A673 (cell line): ENCODE data around the gene EIF3D. TPM values are rescaled to one million over a fixed set of nuclear protein-coding genes. Genes with fewer than 3 reads are reported as not detected.

Experiments
- BruUV-seq: library from RNA; stranded (reverse); fragments of 400-500 nt; replicated peaks from 2 replicates; lab custom pipeline; 2021; lab: Mats Ljungman, UMichigan
- CTCF ChIA-PET: fragments of 300-600 bp; sonication (Branson Sonifier 250); formaldehyde crosslinking; loops from one replicate; lab custom pipeline; 2022; ENCODE audit warnings: antibody characterized with exemption; lab: Charles Lee
- POLR2A ChIA-PET: fragments of 300-600 bp; sonication (Branson Sonifier 250); formaldehyde crosslinking; loops from one replicate; lab custom pipeline; 2022; ENCODE audit warnings: antibody characterized with exemption; ENCODE audit not compliant: low non-redundant PET; lab: Charles Lee
- DNase-seq: peaks from one replicate; pipeline ENCODE4 v3.0.0-alpha.2; 2015; ENCODE audit warnings: low spot score
- H3K27ac ChIP-seq: fragments of 200-600 bp; sonication (generic); 2 replicates; pipeline ENCODE4 v1.5.1; 2016; ENCODE audit warnings: mixed run types, low read depth, mild to moderate bottlenecking, mixed read lengths, antibody characterized with exemption, low read length; ENCODE audit not compliant: poor library complexity, severe bottlenecking
- H3K27me3 ChIP-seq: fragments of 200-600 bp; sonication (generic); replicated peaks from 2 replicates; pipeline ENCODE4 v1.6.1; 2017; ENCODE audit warnings: mixed run types, low read depth, mild to moderate bottlenecking, mixed read lengths, antibody characterized with exemption, low read length; ENCODE audit not compliant: insufficient read depth, poor library complexity
- H3K36me3 ChIP-seq: fragments of 200-600 bp; sonication (generic); 2 replicates; pipeline ENCODE4 v1.6.1; 2016; ENCODE audit warnings: mixed run types, mild to moderate bottlenecking, mixed read lengths, antibody characterized with exemption, low read length; ENCODE audit not compliant: insufficient read depth, poor library complexity, severe bottlenecking
- H3K4me1 ChIP-seq: fragments of 200-600 bp; sonication (generic); 2 replicates; pipeline ENCODE4 v1.6.1; 2017; ENCODE audit warnings: mixed run types, mild to moderate bottlenecking, mixed read lengths, antibody characterized with exemption, low read length; ENCODE audit not compliant: insufficient read depth, poor library complexity, severe bottlenecking
- H3K4me3 ChIP-seq: fragments of 200-600 bp; sonication (generic); 2 replicates; pipeline ENCODE4 v1.5.1; 2016; ENCODE audit warnings: low read depth, mixed run types, mild to moderate bottlenecking, mixed read lengths, low read length; ENCODE audit not compliant: poor library complexity, severe bottlenecking
- H3K9me3 ChIP-seq: fragments of 200-600 bp; sonication (generic); 2 replicates; pipeline ENCODE4 v1.6.1; 2016; ENCODE audit warnings: mixed run types, low read depth, mild to moderate bottlenecking, mixed read lengths, antibody characterized with exemption, low read length; ENCODE audit not compliant: poor library complexity, severe bottlenecking
- EZH2 ChIP-seq: fragments of 200-600 bp; sonication (generic); IDR thresholded peaks from 2 replicates; pipeline ENCODE4 v1.6.1; 2017; ENCODE audit warnings: borderline replicate concordance, low read depth, mild to moderate bottlenecking, mixed read lengths, antibody characterized with exemption, low read length; ENCODE audit not compliant: poor library complexity, severe bottlenecking
- intact Hi-C: fragments of 100-400 bp; cut with micrococcal nuclease; formaldehyde crosslinking; loops from one replicate; pipeline ENCODE4 v1.10.0; 2022; ENCODE audit not compliant: unreplicated experiment
- total RNA-seq: library from RNA; stranded (reverse); gene quantifications from 2 replicates; pipeline ENCODE4 v1.2.3, GENCODE V29; 2021
- TF ChIP-seq, protein P1 (sequence below): fragments of 300-800, 200-600 bp; sonication (generic); conservative IDR thresholded peaks from 2 replicates; pipeline ENCODE4 v1.5.1; 2017; ENCODE audit warnings: low read depth, mild to moderate bottlenecking, antibody characterized with exemption, low read length, moderate library complexity, mixed read lengths

Gene EIF3D
- total RNA-seq, 1 experiment from 2014 or later = 249 TPM

DNA sequence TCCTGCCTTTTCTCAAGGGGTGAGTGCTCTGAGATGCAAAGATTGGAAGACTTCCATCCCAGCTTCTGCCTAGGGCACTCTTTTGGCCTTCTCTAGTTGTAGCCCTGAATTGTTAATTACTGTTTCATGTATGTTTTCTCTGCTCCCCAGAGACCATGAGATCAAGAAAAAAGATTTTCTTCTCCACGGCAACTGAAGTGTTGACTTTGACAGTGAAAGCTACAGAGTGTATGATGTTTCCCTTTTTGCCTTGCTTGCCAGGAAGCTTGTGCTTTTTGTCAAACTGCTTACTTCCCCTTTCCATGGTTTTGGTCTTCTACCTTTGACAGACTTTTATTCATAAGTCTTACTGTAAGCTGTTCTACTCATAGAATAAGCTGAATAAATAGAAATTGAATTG is 23.3 kb upstream of the EIF3D start:
- Histone ChIP-seq H3K36me3 (no peaks in the 10 kb centered on the region), H3K4me1 (no peaks in the 10 kb centered on the region), H3K9me3 (no peaks in the 10 kb centered on the region), H3K27me3 (no peaks in the 10 kb centered on the region), H3K4me3 (no peak overlapping the region), H3K27ac (no peak overlapping the region)
- no peak for TF ChIP-seq EZH2
- TF ChIP-seq, protein P1, sequence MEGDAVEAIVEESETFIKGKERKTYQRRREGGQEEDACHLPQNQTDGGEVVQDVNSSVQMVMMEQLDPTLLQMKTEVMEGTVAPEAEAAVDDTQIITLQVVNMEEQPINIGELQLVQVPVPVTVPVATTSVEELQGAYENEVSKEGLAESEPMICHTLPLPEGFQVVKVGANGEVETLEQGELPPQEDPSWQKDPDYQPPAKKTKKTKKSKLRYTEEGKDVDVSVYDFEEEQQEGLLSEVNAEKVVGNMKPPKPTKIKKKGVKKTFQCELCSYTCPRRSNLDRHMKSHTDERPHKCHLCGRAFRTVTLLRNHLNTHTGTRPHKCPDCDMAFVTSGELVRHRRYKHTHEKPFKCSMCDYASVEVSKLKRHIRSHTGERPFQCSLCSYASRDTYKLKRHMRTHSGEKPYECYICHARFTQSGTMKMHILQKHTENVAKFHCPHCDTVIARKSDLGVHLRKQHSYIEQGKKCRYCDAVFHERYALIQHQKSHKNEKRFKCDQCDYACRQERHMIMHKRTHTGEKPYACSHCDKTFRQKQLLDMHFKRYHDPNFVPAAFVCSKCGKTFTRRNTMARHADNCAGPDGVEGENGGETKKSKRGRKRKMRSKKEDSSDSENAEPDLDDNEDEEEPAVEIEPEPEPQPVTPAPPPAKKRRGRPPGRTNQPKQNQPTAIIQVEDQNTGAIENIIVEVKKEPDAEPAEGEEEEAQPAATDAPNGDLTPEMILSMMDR = no peak
- intact Hi-C loops = no loop called here
- no peak for DNase-seq
- no TSS peak for BruUV-seq
- ChIA-PET CTCF (no interaction called here), POLR2A (no interaction called here)

DNA sequence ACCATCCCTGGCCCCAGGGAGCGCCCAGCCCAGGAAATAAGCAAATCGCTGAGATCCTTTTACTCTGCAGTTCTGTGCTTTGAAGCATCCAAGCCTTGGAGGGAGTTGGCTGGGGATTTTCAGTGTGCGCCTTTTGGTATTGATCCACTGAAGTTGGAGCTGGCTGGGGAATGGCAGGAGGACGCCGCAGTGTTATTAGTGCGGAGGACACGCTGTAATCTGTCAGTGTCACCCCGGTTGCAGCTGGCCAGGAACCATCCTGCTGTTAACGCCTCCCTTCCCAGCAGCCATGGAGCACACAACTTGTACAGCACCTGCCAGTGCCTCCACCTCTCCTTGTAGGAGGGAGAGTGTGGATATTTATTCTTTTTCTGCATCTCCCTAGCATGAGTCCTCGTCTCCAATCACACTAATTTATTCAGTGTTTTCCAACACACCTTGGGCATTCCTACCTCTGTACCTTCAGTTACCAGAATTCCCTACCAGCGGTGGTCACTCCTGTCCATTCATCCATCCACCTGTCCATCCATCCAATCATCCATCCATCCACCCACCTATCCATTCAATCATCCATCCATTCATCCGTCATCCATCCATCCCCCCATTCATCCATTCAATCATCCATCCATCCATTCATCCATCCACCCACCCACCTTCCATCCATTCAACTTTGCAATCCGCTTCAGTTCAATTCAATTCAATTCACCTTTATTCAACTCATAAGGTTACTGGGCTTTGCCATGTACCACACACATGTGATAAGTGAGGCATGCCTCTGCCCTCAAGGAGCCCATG is 21.9 kb upstream of the EIF3D start:
- POLR2A ChIA-PET = no interaction called here
- DNase-seq = no peak
- Histone ChIP-seq H3K4me3 (no peak overlapping the region), H3K36me3 (no peaks in the 10 kb centered on the region), H3K9me3 (no peaks in the 10 kb centered on the region), H3K4me1 (no peaks in the 10 kb centered on the region), H3K27me3 (no peaks in the 10 kb centered on the region), H3K27ac (no peak overlapping the region)
- BruUV-seq = no TSS peak
- intact Hi-C loops = no loop called here
- no peak for TF ChIP-seq EZH2
- TF ChIP-seq, protein P1 = no peak
- CTCF ChIA-PET = no interaction called here

DNA sequence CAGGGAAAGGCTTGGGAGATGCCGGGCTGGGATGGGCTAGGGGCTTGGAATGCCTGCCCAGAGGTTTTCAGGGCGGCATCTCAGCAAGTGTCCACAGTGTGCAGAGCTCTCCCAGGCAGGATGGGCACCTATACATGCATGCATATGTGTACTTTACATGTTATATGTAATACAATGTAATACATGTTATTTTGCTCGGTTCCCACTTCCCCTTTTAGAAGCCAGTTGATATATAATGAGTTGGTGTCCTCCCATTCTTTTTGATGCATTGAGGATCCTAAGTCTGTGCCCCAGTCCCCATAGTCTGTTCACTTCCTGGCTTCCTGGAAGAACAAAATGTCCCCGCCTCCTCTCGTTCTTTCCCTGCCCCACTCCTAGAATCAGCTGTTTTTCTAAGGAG is 20.1 kb upstream of the EIF3D start:
- no TSS peak for BruUV-seq
- intact Hi-C loops = loop anchor here (10.0 kb wide), 1 partner anchor 716 kb away; no protein-coding TSS in a partner anchor
- TF ChIP-seq, protein P1 = no peak
- no peak for TF ChIP-seq EZH2

More for the DNA sequence above, 20.1 kb upstream of the EIF3D start:
- no peaks in the 10 kb centered on the region for H3K27me3 ChIP-seq
- H3K9me3 ChIP-seq = no peaks in the 10 kb centered on the region
- H3K27ac ChIP-seq = no peak overlapping the region
- POLR2A ChIA-PET = no interaction called here
- DNase-seq = no peak
- CTCF ChIA-PET = no interaction called here
- H3K36me3 ChIP-seq = no peaks in the 10 kb centered on the region
- no peak overlapping the region for H3K4me3 ChIP-seq
- H3K4me1 ChIP-seq = no peaks in the 10 kb centered on the region
